HG02759 (cell line): Measurements from ENCODE around the gene MAP4K3.

Experiments
- ATAC-seq: cut with Tn5 transposase; IDR thresholded peaks from one replicate; pipeline ENCODE4 v1.9.1; 2021; ENCODE audit warnings: mild to moderate bottlenecking, moderate library complexity; ENCODE audit not compliant: unreplicated experiment

MAP4K3 gene

GRCh38 chr2:39210846-39211245, 226.2 kb downstream of the MAP4K3 start:
- no peak for ATAC-seq

GRCh38 chr2:39203382-39203781, 233.7 kb downstream of the MAP4K3 start:
- no peak for ATAC-seq

- ATAC-seq: no peak
Measured at GRCh38 chr2:39202639-39203369, 234.3 kb downstream of the MAP4K3 start.
